ENCODE results near the gene OFD1.

- TF ChIP-seq POLR2A (IDR thresholded peaks at IDR 0.05): no peak
- TF ChIP-seq CTCF (IDR thresholded peaks at IDR 0.05): no peak
These were observed 17.6 kb downstream of the OFD1 start for GRCh38 chrX:13752141-13752540.

All from heart left ventricle (tissue), 13 donors.